NB4 (cell line): ENCODE results near the gene IFNA8.
"Not testable (repeated sequence)": the region's sequence is repeated elsewhere in the genome, so short reads cannot be mapped to it uniquely, and the experiment has no call there.

Experiments
- CTCF ChIP-seq: IDR thresholded peaks from one replicate; pipeline ENCODE4 v1.5.1; 2012; ENCODE audit warnings: low read depth, low read length
- MAX ChIP-seq: IDR thresholded peaks from 2 replicates; pipeline ENCODE4 v1.6.1; 2011; ENCODE audit warnings: low read depth, low read length
- POLR2A ChIP-seq: IDR thresholded peaks from 2 replicates; pipeline ENCODE4 v1.6.1; 2011; ENCODE audit warnings: mild to moderate bottlenecking; ENCODE audit not compliant: insufficient read length; ENCODE audit errors: extremely low read depth

- not testable (repeated sequence) for TF ChIP-seq CTCF, POLR2A, MAX
These were observed 37.5 kb upstream of the IFNA8 start for GRCh38 chr9:21371467-21371866.
